ENCODE results near the gene INTS6.

GRCh38 chr13:51339952-51340732 is 112.7 kb downstream of the INTS6 start:
- TF ChIP-seq CTCF (IDR thresholded peaks at IDR 0.05), result no peak
- no peak for TF ChIP-seq POLR2A (IDR thresholded peaks at IDR 0.05)
